Measurements from ENCODE around the gene PAMR1. TPM values are rescaled to one million over a fixed set of nuclear protein-coding genes. Genes with fewer than 3 reads are reported as not detected.

PAMR1 gene
- total RNA-seq, 6 experiments from 2014 or later: 2.0 to 4.2 (median 2.8) TPM

GRCh38 chr11:35486446-35486845 lies 39.0 kb downstream of the PAMR1 start:
- 39% methylated on average over 2 of the region's 2 CpGs for WGBS (ENCODE audit: insufficient coverage, low coverage, low lambda C conversion rate, missing lambda C conversion rate)
- ATAC-seq (no peak), DNase-seq (no peak)
- TF ChIP-seq POLR2A (IDR thresholded peaks at IDR 0.05): no peak
- TF ChIP-seq, protein P1, sequence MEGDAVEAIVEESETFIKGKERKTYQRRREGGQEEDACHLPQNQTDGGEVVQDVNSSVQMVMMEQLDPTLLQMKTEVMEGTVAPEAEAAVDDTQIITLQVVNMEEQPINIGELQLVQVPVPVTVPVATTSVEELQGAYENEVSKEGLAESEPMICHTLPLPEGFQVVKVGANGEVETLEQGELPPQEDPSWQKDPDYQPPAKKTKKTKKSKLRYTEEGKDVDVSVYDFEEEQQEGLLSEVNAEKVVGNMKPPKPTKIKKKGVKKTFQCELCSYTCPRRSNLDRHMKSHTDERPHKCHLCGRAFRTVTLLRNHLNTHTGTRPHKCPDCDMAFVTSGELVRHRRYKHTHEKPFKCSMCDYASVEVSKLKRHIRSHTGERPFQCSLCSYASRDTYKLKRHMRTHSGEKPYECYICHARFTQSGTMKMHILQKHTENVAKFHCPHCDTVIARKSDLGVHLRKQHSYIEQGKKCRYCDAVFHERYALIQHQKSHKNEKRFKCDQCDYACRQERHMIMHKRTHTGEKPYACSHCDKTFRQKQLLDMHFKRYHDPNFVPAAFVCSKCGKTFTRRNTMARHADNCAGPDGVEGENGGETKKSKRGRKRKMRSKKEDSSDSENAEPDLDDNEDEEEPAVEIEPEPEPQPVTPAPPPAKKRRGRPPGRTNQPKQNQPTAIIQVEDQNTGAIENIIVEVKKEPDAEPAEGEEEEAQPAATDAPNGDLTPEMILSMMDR (IDR thresholded peaks at IDR 0.05): no peak
- intact Hi-C loops (cut with DNase I): no loop called here
- Histone ChIP-seq H3K27ac (no peak overlapping the region), H3K27me3 (peaks cover 0 to 4% of the 10 kb centered on the region in 2 donors), H3K9me3 (no peaks in the 10 kb centered on the region), H3K36me3 (no peaks in the 10 kb centered on the region), H3K4me3 (no peak overlapping the region), H3K4me1 (peaks cover 0 to 3% (median 0%) of the 10 kb centered on the region in 4 donors)

GRCh38 chr11:35485656-35486322 lies 39.6 kb downstream of the PAMR1 start:
- Histone ChIP-seq H3K9me3 (no peaks in the 10 kb centered on the region), H3K27me3 (peaks cover 0 to 4% of the 10 kb centered on the region in 2 donors), H3K36me3 (no peaks in the 10 kb centered on the region), H3K4me1 (peaks cover 0 to 3% (median 0%) of the 10 kb centered on the region in 4 donors), H3K4me3 (no peak overlapping the region), H3K27ac (no peak overlapping the region)
- intact Hi-C loops (cut with DNase I): no loop called here
- ATAC-seq (peak; percentile 92 to 94 (median 92)), DNase-seq (peak; percentile 64 to 69 (median 67))
- WGBS (ENCODE audit: insufficient coverage, low coverage, low lambda C conversion rate, missing lambda C conversion rate): 12% methylated on average over 12 of the region's 12 CpGs
- TF ChIP-seq POLR2A (IDR thresholded peaks at IDR 0.05): no peak
- TF ChIP-seq, protein P1 (IDR thresholded peaks at IDR 0.05): peak; percentile 63 to 95 (median 90)

DNA sequence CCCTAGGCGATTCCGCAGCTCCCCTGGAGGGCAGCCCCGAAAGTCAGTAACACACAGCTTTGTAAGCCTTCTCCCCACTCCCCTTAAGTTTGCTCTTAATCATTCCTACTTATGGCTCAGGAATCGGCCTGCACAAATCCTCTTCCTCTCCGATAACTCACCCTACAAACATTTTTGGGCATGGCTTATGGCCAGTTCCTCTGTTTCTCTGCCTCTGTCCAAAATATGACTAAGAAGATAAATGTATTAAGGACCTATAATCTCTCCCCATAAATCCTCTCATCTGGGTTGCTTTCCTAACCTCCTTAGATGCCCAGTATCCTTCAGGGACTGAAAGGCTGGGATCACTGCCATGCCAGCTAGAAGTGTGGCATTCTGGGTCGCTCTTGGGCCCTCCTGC lies 41.0 kb downstream of the PAMR1 start:
- H3K9me3 ChIP-seq: no peaks in the 10 kb centered on the region
- no peaks in the 10 kb centered on the region for H3K36me3 ChIP-seq
- peaks cover 0 to 3% (median 0%) of the 10 kb centered on the region in 4 donors for H3K4me1 ChIP-seq
- TF ChIP-seq, protein P1 (IDR thresholded peaks at IDR 0.05): no peak
- no peak for TF ChIP-seq POLR2A (IDR thresholded peaks at IDR 0.05)
- ATAC-seq (no peak), DNase-seq (no peak)
- H3K27me3 ChIP-seq: peaks cover 0 to 4% of the 10 kb centered on the region in 2 donors
- WGBS (ENCODE audit: insufficient coverage, low coverage, low lambda C conversion rate, missing lambda C conversion rate): 86% methylated on average over 5 of the region's 6 CpGs
- H3K27ac ChIP-seq: no peak overlapping the region
- intact Hi-C loops (cut with DNase I): no loop called here
- no peak overlapping the region for H3K4me3 ChIP-seq

DNA sequence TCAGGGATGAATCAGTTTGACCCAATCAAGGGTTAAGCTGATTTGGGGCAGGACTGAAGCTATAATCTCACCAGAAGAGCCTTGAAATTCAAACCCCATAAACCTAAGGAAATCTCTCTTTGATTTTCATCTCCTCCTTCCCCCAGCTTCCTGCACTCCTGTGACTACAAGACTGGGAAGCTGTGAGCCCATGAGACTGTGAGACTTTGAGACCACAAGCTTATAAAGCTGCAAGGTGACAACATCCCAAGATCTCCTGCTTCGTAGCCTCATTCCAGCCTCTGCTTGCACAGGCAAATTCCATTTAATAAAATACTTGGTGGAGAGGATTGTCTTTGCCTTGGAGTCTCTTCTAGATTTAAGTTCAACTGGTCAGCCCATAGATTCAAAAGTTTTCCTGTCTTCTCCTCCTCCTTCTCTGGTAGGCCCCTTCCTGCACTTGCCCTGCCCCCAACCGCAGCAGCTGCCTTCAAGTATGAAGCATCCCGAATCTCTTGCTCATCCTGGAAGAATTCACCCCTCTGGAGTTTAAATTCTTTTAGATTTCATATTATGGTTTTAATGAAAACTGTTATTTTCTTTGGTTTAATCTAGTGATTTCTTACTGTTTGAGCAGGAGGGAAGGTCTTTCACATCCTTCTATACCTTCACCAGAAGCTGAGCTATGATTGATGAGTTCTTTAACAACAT lies 42.1 kb downstream of the PAMR1 start:
- H3K4me3 ChIP-seq: no peak overlapping the region
- H3K27ac ChIP-seq: no peak overlapping the region
- ATAC-seq: no peak
- H3K4me1 ChIP-seq: peaks cover 0 to 3% (median 0%) of the 10 kb centered on the region in 4 donors
- intact Hi-C loops (cut with DNase I): no loop called here
- H3K27me3 ChIP-seq: peaks cover 0 to 4% of the 10 kb centered on the region in 2 donors
- TF ChIP-seq, protein P1 (IDR thresholded peaks at IDR 0.05): no peak
- TF ChIP-seq POLR2A (IDR thresholded peaks at IDR 0.05): no peak
- H3K9me3 ChIP-seq: no peaks in the 10 kb centered on the region
- H3K36me3 ChIP-seq: no peaks in the 10 kb centered on the region
- 67% methylated on average over 3 of the region's 3 CpGs for WGBS (ENCODE audit: insufficient coverage, low coverage, low lambda C conversion rate, missing lambda C conversion rate)
- no peak for DNase-seq

Data from right lobe of liver (tissue), 6 donors.